Stimulated activated CD8-positive, alpha-beta memory T cell treated with anti-CD3 and anti-CD28 coated beads, Interleukin-4, amount 100 ng/mL, for 48 hours (primary cell): ENCODE data around the gene RAB12.
"Not testable (repeated sequence)": the region's sequence is repeated elsewhere in the genome, so short reads cannot be mapped to it uniquely, and the experiment has no call there.

Experiments
- DNase-seq: peaks from one replicate; pipeline ENCODE4 v3.0.0-alpha.2; 2020

The RAB12 gene

DNA sequence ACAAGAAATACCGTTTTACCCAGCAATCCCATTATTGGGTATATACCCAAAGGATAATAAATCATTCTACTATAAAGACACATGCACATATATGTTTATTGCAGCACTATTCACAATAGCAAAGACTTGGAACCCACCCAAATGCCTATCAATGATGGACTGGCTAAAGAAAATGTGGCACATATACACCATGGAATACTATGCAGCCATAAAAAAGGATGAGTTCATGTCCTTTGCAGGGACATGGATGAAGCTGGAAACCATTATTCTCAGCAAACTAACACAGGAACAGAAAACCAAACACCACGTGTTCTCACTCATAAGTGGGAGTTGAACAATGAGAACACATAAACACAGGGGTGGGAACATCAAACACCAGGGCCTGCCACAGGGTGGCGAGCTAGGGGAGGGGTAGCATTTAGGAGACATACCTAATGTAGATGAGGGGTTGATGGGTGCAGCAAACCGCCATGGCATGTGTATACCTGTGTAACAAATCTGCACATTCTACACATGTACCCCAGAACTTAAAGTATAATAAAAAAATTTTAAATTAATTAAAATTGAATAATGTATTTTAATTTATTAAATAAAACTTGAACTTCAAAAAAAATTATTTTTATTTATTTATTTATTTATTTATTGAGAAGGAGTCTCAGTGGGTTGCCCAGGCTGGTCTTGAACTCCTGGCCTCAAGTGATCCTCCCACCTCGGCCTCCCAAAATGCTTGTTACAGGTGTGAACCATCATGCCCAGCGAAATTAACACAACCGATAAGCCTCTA, 42.4 kb downstream of the RAB12 start:
- DNase-seq: not testable (repeated sequence)

- no peak for DNase-seq
Measured at GRCh38 chr18:8654503-8655451, 45.5 kb downstream of the RAB12 start.

DNA sequence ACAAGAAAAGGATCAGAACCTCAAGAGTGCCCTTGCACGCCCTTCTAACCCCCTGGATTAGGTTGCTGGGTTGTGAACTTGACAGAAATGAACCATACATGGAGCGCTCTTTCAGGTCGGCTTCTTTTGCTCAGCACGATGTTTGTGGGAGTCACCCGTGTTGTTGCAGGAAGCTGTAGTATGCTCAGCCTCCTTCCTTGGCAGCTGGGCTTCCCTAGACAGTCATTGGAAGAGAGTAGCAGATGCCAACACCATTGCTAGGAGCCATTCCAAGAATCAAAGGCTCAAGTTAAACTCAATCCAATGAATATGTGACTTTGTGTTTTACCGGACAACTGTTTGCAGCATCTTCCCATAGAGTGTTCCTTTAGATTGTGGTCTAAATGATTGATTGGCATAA, 47.0 kb downstream of the RAB12 start:
- DNase-seq: no peak

GRCh38 chr18:8657050-8657820, 48.0 kb downstream of the RAB12 start:
- no peak for DNase-seq

- DNase-seq: no peak
Measured at GRCh38 chr18:8657873-8658470, 48.7 kb downstream of the RAB12 start.

- DNase-seq: no peak
Measured at GRCh38 chr18:8658858-8659485, 49.7 kb downstream of the RAB12 start.

GRCh38 chr18:8659609-8660242, 50.5 kb downstream of the RAB12 start:
- DNase-seq: no peak

- DNase-seq: no peak
Measured at GRCh38 chr18:8660316-8660715, 51.1 kb downstream of the RAB12 start.

GRCh38 chr18:8661754-8662559, 52.7 kb downstream of the RAB12 start:
- DNase-seq: no peak

GRCh38 chr18:8662560-8663255, 53.5 kb downstream of the RAB12 start:
- DNase-seq: no peak

GRCh38 chr18:8667846-8668245, 58.6 kb downstream of the RAB12 start:
- DNase-seq: no peak

DNA sequence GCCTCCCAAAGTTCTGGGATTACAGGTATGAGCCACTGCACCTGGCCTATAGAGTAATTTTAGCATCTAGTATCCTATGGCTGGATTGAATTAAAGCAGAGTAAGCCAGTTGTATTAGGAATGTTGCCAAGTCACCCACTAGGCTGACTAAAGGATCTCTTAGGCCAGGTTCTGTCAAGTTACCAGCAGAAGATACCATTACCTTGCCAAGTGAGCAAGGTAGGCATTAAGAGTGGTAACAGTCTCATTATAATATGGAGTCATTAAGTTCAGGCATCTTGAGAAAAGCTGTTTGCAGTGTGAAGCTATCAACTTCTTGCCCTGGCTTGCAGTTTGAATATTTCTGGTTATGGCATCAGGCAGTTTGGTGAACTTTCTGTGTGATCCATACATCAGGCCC, 59.1 kb downstream of the RAB12 start:
- DNase-seq: no peak

GRCh38 chr18:8669571-8669970, 60.3 kb downstream of the RAB12 start:
- DNase-seq: no peak

- no peak for DNase-seq
Measured at GRCh38 chr18:8673256-8674209, 64.3 kb downstream of the RAB12 start.

GRCh38 chr18:8675057-8675456, 65.8 kb downstream of the RAB12 start:
- no peak for DNase-seq

GRCh38 chr18:8681196-8681595, 72.0 kb downstream of the RAB12 start:
- DNase-seq: no peak

- no peak for DNase-seq
Measured at GRCh38 chr18:8684577-8684976, 75.3 kb downstream of the RAB12 start.

- DNase-seq: no peak
Measured at GRCh38 chr18:8685141-8685913, 76.1 kb downstream of the RAB12 start.
